ENCODE measurements around the gene BMPR1B.

- TF ChIP-seq CTCF (IDR thresholded peaks at IDR 0.05; ENCODE audit: borderline replicate concordance, extremely low read depth, low read length, poor library complexity, severe bottlenecking) = no peak
- TF ChIP-seq EZH2 (IDR thresholded peaks at IDR 0.05; ENCODE audit: borderline replicate concordance, low read depth, low read length, severe bottlenecking) = no peak
Observed at GRCh38 chr4:95048296-95048695, 290.5 kb downstream of the BMPR1B start.

All from DND-41 (cell line).